Osteoblast (primary cell): ENCODE data around the gene DYNC1I2. TPM values are rescaled to one million over a fixed set of nuclear protein-coding genes. Genes with fewer than 3 reads are reported as not detected.

Experiments
- DNase-seq: peaks from one replicate; pipeline ENCODE4 v3.0.0; 2011; ENCODE audit warnings: low spot score, mixed read lengths; ENCODE audit not compliant: insufficient read length; ENCODE audit errors: missing footprints
- H2AFZ ChIP-seq: 2 replicates; pipeline ENCODE4 v1.6.0; 2011; ENCODE audit warnings: mild to moderate bottlenecking, low read length
- H3K27ac ChIP-seq: 2 replicates; pipeline ENCODE4 v1.5.1; 2011; ENCODE audit warnings: mild to moderate bottlenecking, low read depth, low read length, moderate library complexity
- H3K27me3 ChIP-seq: 2 replicates; pipeline ENCODE4 v1.6.0; 2012; ENCODE audit warnings: mild to moderate bottlenecking, control low read depth, inconsistent platforms, low read length, moderate library complexity; ENCODE audit not compliant: insufficient read depth
- H3K36me3 ChIP-seq: 2 replicates; pipeline ENCODE4 v1.5.1; 2011; ENCODE audit warnings: mild to moderate bottlenecking, low read length, control low read depth, moderate library complexity; ENCODE audit not compliant: insufficient read depth
- H3K4me1 ChIP-seq: 2 replicates; pipeline ENCODE4 v1.5.1; 2011; ENCODE audit warnings: mild to moderate bottlenecking, low read length, control low read depth, moderate library complexity; ENCODE audit not compliant: insufficient read depth
- H3K4me2 ChIP-seq: 2 replicates; pipeline ENCODE4 v1.6.0; 2011; ENCODE audit warnings: mild to moderate bottlenecking, low read length; ENCODE audit not compliant: insufficient read depth
- H3K4me3 ChIP-seq: fragments of 200-600 bp; sonication (generic); 3 replicates; pipeline ENCODE4 v1.5.1; 2012; ENCODE audit warnings: mild to moderate bottlenecking, low read length, inconsistent platforms; ENCODE audit not compliant: insufficient read depth
- H3K79me2 ChIP-seq: 2 replicates; pipeline ENCODE4 v1.6.0; 2012; ENCODE audit warnings: mild to moderate bottlenecking, low read length, control low read depth, inconsistent platforms; ENCODE audit not compliant: insufficient read depth
- H3K9me3 ChIP-seq: 2 replicates; pipeline ENCODE4 v1.5.1; 2011; ENCODE audit warnings: low read depth, low read length, control low read depth
- H4K20me1 ChIP-seq: 2 replicates; pipeline ENCODE4 v1.6.0; 2012; ENCODE audit warnings: mild to moderate bottlenecking, low read length, control low read depth; ENCODE audit not compliant: insufficient read depth
- total RNA-seq: library from RNA; depleted of rRNA; stranded (reverse); fragments of >200 nt; gene quantifications from 2 replicates; pipeline ENCODE4 v1.2.3, GENCODE V29; 2012
- TF ChIP-seq, protein P1 (sequence below): IDR thresholded peaks from 2 replicates; pipeline ENCODE4 v1.5.1; 2011; ENCODE audit warnings: mild to moderate bottlenecking, low read depth, low read length, moderate library complexity; ENCODE audit errors: extremely low read depth

Gene DYNC1I2
- total RNA-seq, 1 donor: 110 TPM

DNA sequence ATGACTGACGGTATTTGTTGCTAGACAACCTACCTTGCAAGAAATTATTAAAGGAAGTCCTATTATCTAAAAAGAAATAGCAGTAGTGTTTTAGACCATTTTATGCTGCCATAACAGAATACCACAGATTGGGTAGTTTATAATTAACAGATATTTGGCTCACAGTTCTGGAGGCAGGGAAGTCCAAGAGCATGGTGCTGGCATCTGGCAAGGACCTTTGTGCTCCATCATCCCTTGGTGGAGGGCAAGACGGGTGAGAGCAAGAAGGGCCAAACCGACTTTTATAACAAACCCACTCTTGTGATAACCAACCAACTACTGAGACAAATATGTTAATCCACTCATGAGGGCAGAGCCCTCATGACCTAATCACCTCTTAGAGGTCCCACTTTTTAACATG lies 91.2 kb downstream of the DYNC1I2 start:
- Histone ChIP-seq H3K36me3 (peaks cover 2% of the 10 kb centered on the region), H3K4me2 (no peak overlapping the region), H3K27me3 (no peaks in the 10 kb centered on the region), H3K27ac (no peak overlapping the region), H3K79me2 (no peaks in the 10 kb centered on the region), H2AFZ (no peak overlapping the region), H3K9me3 (no peaks in the 10 kb centered on the region), H3K4me1 (no peaks in the 10 kb centered on the region), H4K20me1 (no peaks in the 10 kb centered on the region), H3K4me3 (no peak overlapping the region)
- TF ChIP-seq, protein P1, sequence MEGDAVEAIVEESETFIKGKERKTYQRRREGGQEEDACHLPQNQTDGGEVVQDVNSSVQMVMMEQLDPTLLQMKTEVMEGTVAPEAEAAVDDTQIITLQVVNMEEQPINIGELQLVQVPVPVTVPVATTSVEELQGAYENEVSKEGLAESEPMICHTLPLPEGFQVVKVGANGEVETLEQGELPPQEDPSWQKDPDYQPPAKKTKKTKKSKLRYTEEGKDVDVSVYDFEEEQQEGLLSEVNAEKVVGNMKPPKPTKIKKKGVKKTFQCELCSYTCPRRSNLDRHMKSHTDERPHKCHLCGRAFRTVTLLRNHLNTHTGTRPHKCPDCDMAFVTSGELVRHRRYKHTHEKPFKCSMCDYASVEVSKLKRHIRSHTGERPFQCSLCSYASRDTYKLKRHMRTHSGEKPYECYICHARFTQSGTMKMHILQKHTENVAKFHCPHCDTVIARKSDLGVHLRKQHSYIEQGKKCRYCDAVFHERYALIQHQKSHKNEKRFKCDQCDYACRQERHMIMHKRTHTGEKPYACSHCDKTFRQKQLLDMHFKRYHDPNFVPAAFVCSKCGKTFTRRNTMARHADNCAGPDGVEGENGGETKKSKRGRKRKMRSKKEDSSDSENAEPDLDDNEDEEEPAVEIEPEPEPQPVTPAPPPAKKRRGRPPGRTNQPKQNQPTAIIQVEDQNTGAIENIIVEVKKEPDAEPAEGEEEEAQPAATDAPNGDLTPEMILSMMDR: no peak
- DNase-seq: no peak

DNA sequence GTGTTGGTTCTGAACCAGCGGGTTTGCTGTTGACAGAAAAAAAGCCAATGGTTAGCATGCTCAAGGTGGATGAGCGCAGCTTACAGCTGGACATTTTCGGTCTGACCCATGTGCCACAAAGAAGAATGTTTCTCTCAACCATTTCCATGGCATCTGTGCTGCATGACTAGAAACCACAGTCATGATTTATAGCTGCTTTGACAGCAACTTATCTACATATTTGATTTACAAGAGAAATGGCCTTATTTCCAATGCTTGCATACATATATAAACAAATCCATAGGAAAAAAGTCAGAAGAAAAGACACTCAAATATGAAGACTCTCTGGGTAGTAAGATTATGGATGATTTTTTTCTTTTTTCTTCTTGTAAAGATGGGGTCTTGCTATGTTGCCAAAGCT lies 98.2 kb downstream of the DYNC1I2 start:
- Histone ChIP-seq H2AFZ (no peak overlapping the region), H4K20me1 (no peaks in the 10 kb centered on the region), H3K4me3 (no peak overlapping the region), H3K4me2 (no peak overlapping the region), H3K4me1 (no peaks in the 10 kb centered on the region), H3K9me3 (no peaks in the 10 kb centered on the region), H3K27ac (no peak overlapping the region), H3K27me3 (no peaks in the 10 kb centered on the region), H3K36me3 (peaks cover 37% of the 10 kb centered on the region), H3K79me2 (no peaks in the 10 kb centered on the region)
- DNase-seq: no peak
- TF ChIP-seq, protein P1: no peak

DNA sequence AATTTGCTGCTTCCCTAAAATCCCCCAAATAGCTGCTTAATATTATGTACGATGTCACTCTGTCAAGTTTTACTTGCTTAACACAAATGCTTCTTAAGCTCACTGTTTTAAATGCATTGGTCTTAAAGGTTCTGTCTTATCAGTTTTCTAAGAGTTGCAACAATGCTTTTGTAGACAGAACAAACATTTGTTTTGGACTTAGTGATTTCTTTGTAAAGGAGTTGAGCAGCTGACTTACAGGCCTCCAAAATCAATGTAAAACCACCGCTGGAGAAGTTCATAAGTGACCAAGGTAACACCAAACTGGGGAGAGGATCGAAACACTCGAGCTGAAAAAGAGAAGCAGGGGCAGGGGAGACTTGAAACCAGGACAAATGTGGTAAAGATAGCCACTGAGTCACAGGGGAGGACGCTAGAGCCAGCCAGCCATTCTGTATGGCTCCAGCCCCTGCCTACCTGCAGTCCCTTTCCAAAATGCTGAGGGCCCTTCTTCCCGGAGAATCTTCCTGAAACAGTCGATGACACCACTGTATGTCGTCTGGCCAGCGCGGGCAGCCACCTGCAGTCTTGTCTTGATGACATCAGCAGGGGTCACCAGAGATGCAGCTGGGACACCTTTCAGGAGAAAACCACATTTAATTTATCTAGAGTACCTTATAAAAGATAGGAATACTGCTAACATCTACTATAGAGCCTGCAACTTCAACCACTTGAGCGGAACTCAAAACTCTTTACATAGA lies 100.2 kb downstream of the DYNC1I2 start:
- no peak for DNase-seq
- Histone ChIP-seq H3K79me2 (no peaks in the 10 kb centered on the region), H3K36me3 (peaks cover 46% of the 10 kb centered on the region), H3K27ac (no peak overlapping the region), H3K9me3 (no peaks in the 10 kb centered on the region), H3K4me3 (no peak overlapping the region), H4K20me1 (no peaks in the 10 kb centered on the region), H3K4me2 (no peak overlapping the region), H3K27me3 (no peaks in the 10 kb centered on the region), H2AFZ (no peak overlapping the region), H3K4me1 (no peaks in the 10 kb centered on the region)
- TF ChIP-seq, protein P1: no peak

DNA sequence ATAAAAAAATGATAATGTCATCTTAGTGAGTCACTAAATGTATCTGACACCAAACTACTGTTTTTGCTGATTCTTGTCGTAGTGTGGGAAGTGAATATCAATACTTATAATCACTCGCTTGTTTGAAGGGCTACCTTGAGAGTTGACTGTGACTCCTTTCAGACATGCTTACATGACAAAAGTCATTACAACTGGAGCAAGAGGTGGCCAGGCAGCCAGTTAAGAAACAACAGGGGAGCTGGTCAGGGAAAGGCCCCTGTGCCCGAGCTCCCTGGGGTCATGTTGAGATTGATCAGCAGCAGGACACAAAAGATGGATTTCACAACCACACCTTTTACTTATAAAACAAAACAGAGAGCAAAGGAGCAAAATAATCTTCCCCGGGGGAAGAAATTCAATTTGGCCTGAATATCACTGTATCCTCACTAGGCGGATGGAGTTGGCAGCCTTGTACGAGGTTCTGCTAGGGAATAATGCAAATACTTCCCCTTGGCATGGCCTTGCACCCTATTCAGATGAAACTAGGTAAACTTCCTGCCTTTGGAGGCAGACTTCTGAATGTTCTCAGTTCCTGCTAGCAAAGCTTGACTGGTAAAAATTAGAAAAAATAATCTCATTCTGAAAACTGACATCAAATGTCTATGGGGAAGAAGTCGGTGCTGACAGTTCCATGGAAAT lies 101.2 kb downstream of the DYNC1I2 start:
- Histone ChIP-seq H3K4me3 (no peak overlapping the region), H3K79me2 (no peaks in the 10 kb centered on the region), H3K36me3 (peaks cover 45% of the 10 kb centered on the region), H3K9me3 (no peaks in the 10 kb centered on the region), H2AFZ (no peak overlapping the region), H4K20me1 (no peaks in the 10 kb centered on the region), H3K27me3 (no peaks in the 10 kb centered on the region), H3K4me1 (no peaks in the 10 kb centered on the region), H3K4me2 (no peak overlapping the region), H3K27ac (no peak overlapping the region)
- TF ChIP-seq, protein P1: no peak
- no peak for DNase-seq
